SK-N-MC (cell line): ENCODE measurements around the gene PTOV1.

Experiments used
- EZH2 ChIP-seq: fragments of 200-600 bp; sonication (generic); IDR thresholded peaks from one replicate; pipeline ENCODE4 v1.6.1; 2017; ENCODE audit warnings: antibody characterized with exemption
- FOXP2 ChIP-seq: optimal IDR thresholded peaks from 2 replicates; pipeline ENCODE3; 2011; ENCODE audit warnings: mild to moderate bottlenecking, moderate library complexity; ENCODE audit not compliant: insufficient read depth; ENCODE audit errors: extremely low read length, control extremely low read depth
- POLR2AphosphoS5 ChIP-seq: IDR thresholded peaks from 2 replicates; pipeline ENCODE4 v1.6.1; 2012; ENCODE audit warnings: mild to moderate bottlenecking, low read depth, low read length, borderline replicate concordance

- TF ChIP-seq POLR2AphosphoS5 (peak; percentile 29; the same call in 1 of the 2 replicates), EZH2 (no peak), FOXP2 (no peak)
Observed at GRCh38 chr19:49854378-49855263, 3.7 kb downstream of the PTOV1 start.
